ENCODE results near the gene OPCML. TPM values are rescaled to one million over a fixed set of nuclear protein-coding genes. Genes with fewer than 3 reads are reported as not detected.

Gene OPCML
- total RNA-seq, 1 experiment from 2014 or later, result 0.94 TPM

- Histone ChIP-seq H3K27ac (ENCODE audit: insufficient read length, low read depth, low read length) (no peak overlapping the region), H3K23me2 (ENCODE audit: insufficient read length, low read depth, low read length, poor library complexity, severe bottlenecking) (no peaks in the 10 kb centered on the region), H2BK12ac (ENCODE audit: insufficient read length, low read depth, low read length) (no peak overlapping the region), H2AK5ac (ENCODE audit: insufficient read length, low read length) (no peak overlapping the region), H2BK15ac (ENCODE audit: low read depth, low read length) (no peak overlapping the region), H4K91ac (ENCODE audit: insufficient read length, low read depth, low read length) (no peak overlapping the region), H3T11ph (ENCODE audit: low read length) (no peak overlapping the region), H3K9ac (ENCODE audit: extremely low read depth, insufficient read length, low read length) (no peak overlapping the region), H2BK5ac (ENCODE audit: insufficient read length, low read length) (no peak overlapping the region), H4K8ac (replicated peaks; ENCODE audit: insufficient read length, low read depth, low read length) (no peak overlapping the region), H3K56ac (ENCODE audit: insufficient read length, low read depth, low read length) (no peak overlapping the region), H3K79me1 (ENCODE audit: insufficient read depth, low read depth, low read length, poor library complexity, severe bottlenecking) (no peaks in the 10 kb centered on the region), H3K14ac (ENCODE audit: insufficient read depth, low read length) (no peak overlapping the region; the same call in 1 of the 2 replicates), H3K4ac (ENCODE audit: low read depth, low read length) (no peak overlapping the region), H2BK120ac (ENCODE audit: low read depth, low read length, poor library complexity, severe bottlenecking) (no peak overlapping the region), H3K9me3 (ENCODE audit: control insufficient read depth, low read depth, low read length) (no peaks in the 10 kb centered on the region), H3K27me3 (ENCODE audit: insufficient read depth, low read length) (no peaks in the 10 kb centered on the region), H3K23ac (ENCODE audit: insufficient read length, low read depth, low read length) (no peak overlapping the region), H3K4me2 (ENCODE audit: insufficient read depth, insufficient read length, low read length) (no peak overlapping the region), H4K5ac (ENCODE audit: insufficient read length, low read depth, low read length) (no peak overlapping the region), H3K4me1 (ENCODE audit: insufficient read depth, low read length) (no peaks in the 10 kb centered on the region), H3K18ac (ENCODE audit: insufficient read length, low read depth, low read length) (no peak overlapping the region), H2BK20ac (ENCODE audit: low read depth, low read length, poor library complexity, severe bottlenecking) (no peak overlapping the region), H3K79me2 (ENCODE audit: insufficient read depth, low read length) (no peaks in the 10 kb centered on the region), H4K20me1 (ENCODE audit: control insufficient read depth, insufficient read depth, insufficient read length) (no peaks in the 10 kb centered on the region), H2AFZ (ENCODE audit: low read length) (no peak overlapping the region)
- H3K27ac Mint-ChIP-seq, result no peak overlapping the region
- H3K9me3 Mint-ChIP-seq, result no peaks in the 10 kb centered on the region
- no peak for TF ChIP-seq CTCF (conservative IDR thresholded peaks at IDR 0.05)
- H3K4me3 Mint-ChIP-seq, result no peak overlapping the region
- no peaks in the 10 kb centered on the region; a peak in 1 of 7 replicates for H3K36me3 Mint-ChIP-seq (ENCODE audit: insufficient read depth in 1 of 3, low read depth in 3 of 3)
- WGBS (ENCODE audit: extremely low coverage, insufficient read length, low lambda C conversion rate), result no CpG with 5 or more reads among the region's 15 CpGs
- peaks cover 4 to 8% of the 10 kb centered on the region in 2 experiments; a peak in 3 of 4 replicates for H3K4me1 Mint-ChIP-seq
- peaks cover 5% of the 10 kb centered on the region; the same call in 1 of the 2 replicates for H3K27me3 Mint-ChIP-seq (ENCODE audit: low read depth)
- no peak for DNase-seq
Observed at GRCh38 chr11:133362156-133362555, 170.1 kb downstream of the OPCML start.

Measured in H9 (cell line).